MCF 10A (cell line): Measurements from ENCODE around the gene NRL. TPM values are rescaled to one million over a fixed set of nuclear protein-coding genes. Genes with fewer than 3 reads are reported as not detected.

ENCODE experiments used
- BruUV-seq: library from RNA; stranded (reverse); fragments of 400-500 nt; replicated peaks from 2 replicates; lab custom pipeline; 2021; lab: Mats Ljungman, UMichigan
- CTCF ChIA-PET: fragments of 300-600 bp; sonication (Branson Sonifier 250); formaldehyde crosslinking; extraction: SDS; loops from one replicate; lab custom pipeline; 2021; ENCODE audit warnings: antibody characterized with exemption, inconsistent platforms; lab: Yijun Ruan, JAX
- POLR2A ChIA-PET: fragments of 300-600, 350-650 bp; sonication (Branson Sonifier 250); formaldehyde crosslinking; extraction: SDS; loops from one replicate; lab custom pipeline; 2020; ENCODE audit warnings: antibody characterized with exemption, inconsistent platforms; lab: Yijun Ruan, JAX
- DNase-seq: peaks from one replicate; pipeline ENCODE4 v3.0.0-alpha.2; 2018; ENCODE audit not compliant: unreplicated experiment
- H3K27ac Mint-ChIP-seq: one replicate; pipeline ENCODE4 v1.8.0; 2022; ENCODE audit warnings: mild to moderate bottlenecking, low read depth, mixed read lengths; ENCODE audit not compliant: unreplicated experiment
- H3K27me3 Mint-ChIP-seq: one replicate; pipeline ENCODE4 v1.8.0; 2022; ENCODE audit warnings: mixed read lengths; ENCODE audit not compliant: insufficient read depth, unreplicated experiment
- H3K36me3 Mint-ChIP-seq: one replicate; pipeline ENCODE4 v1.8.0; 2022; ENCODE audit warnings: mild to moderate bottlenecking, moderate library complexity, mixed read lengths; ENCODE audit not compliant: insufficient read depth, unreplicated experiment
- H3K4me1 Mint-ChIP-seq: one replicate; pipeline ENCODE4 v1.8.0; 2022; ENCODE audit warnings: mixed read lengths; ENCODE audit not compliant: insufficient read depth, unreplicated experiment
- H3K4me3 Mint-ChIP-seq: one replicate; pipeline ENCODE4 v1.8.0; 2022; ENCODE audit warnings: mild to moderate bottlenecking, moderate library complexity, mixed read lengths; ENCODE audit not compliant: unreplicated experiment
- H3K9me3 Mint-ChIP-seq: one replicate; pipeline ENCODE4 v1.8.0; 2022; ENCODE audit warnings: mixed read lengths; ENCODE audit not compliant: unreplicated experiment
- CTCF ChIP-seq: fragments of 200-600 bp; IDR thresholded peaks from one replicate; pipeline ENCODE4 v1.8.0; 2022; ENCODE audit warnings: antibody characterized with exemption, mild to moderate bottlenecking; ENCODE audit not compliant: unreplicated experiment
- intact Hi-C: fragments of 100-400 bp; cut with micrococcal nuclease; formaldehyde crosslinking; loops from 2 replicates; pipeline ENCODE4 v1.14.1; 2022
- total RNA-seq: library from RNA; stranded (reverse); gene quantifications from 2 replicates; pipeline ENCODE4 v1.2.3, GENCODE V29; 2022

Gene NRL
- total RNA-seq, 1 experiment from 2014 or later = 2.1 TPM

DNA sequence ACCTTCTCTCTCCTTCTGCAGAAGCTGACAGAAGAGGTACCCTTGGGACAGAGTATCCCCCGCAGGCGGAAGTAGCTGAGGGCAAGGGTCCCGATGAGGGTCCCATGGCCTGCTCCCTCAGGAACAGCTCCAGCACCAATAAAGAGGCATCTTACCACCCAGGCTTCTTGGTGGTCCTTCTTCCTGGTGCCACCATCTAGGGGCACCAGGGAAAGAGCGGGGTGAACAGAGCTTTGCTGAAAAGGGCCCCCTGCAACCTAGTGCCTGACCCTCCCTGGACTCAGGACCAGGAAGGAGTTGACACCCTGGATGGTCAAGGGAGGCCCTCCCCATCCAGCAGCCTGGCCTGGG, 45.7 kb upstream of the NRL start:
- TF ChIP-seq CTCF = no peak
- CTCF ChIA-PET = interaction anchor here (0.7 to 6.8 kb wide), 30 partner anchors 9 to 160 kb away, joined by 3 to 141 read pairs (median 4); partner anchors contain the start of genes CHMP4A, CIDEB, DCAF11 and IPO4
- POLR2A ChIA-PET = interaction anchor here (0.7 to 3.7 kb wide), 8 partner anchors 9 to 73 kb away, joined by 3 to 30 read pairs (median 10); partner anchors contain the start of genes DCAF11, EMC9, GMPR2 and IPO4
- H3K36me3 Mint-ChIP-seq = peaks cover 75% of the 10 kb centered on the region
- DNase-seq = no peak
- H3K4me1 Mint-ChIP-seq = peaks cover 11% of the 10 kb centered on the region
- intact Hi-C loops = loop anchor here (2.0 to 5.0 kb wide), 3 partner anchors 14 to 146 kb away; partner anchors contain the start of genes PCK2, PSME2 and RNF31
- H3K9me3 Mint-ChIP-seq = no peaks in the 10 kb centered on the region
- H3K27me3 Mint-ChIP-seq = no peaks in the 10 kb centered on the region
- no peak overlapping the region for H3K27ac Mint-ChIP-seq
- peak overlapping the region; percentile 88 for H3K4me3 Mint-ChIP-seq
- no TSS peak for BruUV-seq

DNA sequence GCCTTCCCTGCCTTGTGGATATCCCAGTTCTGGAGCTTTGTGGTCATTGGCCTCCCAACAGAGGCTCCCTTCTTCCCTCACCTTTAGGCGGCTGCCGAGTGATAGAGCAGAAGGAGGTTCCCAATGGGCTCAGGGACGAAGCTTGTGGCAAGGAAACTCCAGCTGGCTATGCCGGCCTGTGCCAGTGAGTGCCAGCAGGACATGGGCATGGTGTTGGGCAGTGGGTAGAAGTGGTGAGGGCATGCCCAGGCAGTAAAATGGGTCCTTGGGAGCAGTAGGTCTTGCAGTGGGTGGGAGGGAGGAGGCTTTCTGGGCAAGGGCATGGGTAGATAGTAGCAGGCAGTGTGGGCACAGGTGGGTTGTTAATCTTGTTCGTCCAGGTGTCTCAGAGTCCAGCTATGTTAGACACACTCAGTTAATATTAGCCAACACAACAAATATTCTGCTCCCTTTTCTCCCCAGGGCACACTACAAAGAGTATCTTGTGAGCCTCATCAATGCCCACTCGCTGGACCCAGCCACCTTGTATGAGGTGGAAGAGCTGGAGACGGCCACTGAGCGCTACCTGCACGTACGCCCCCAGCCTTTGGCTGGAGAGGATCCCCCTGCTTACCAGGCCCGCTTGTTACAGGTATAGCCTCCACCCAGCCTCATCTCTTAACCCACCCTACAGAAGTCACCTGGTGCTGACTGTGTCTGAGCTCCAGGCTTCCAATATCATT, 45.2 kb upstream of the NRL start:
- peaks cover 11% of the 10 kb centered on the region for H3K4me1 Mint-ChIP-seq
- POLR2A ChIA-PET = interaction anchor here (0.7 to 3.7 kb wide), 5 partner anchors 10 to 73 kb away, joined by 3 to 30 read pairs (median 5); partner anchors contain the start of genes DCAF11, GMPR2, NRL and PSME2
- H3K9me3 Mint-ChIP-seq = no peaks in the 10 kb centered on the region
- CTCF ChIA-PET = interaction anchor here (0.7 to 6.8 kb wide), 28 partner anchors 10 to 160 kb away, joined by 3 to 141 read pairs (median 5); partner anchors contain the start of genes CHMP4A, CIDEB, DCAF11 and IPO4
- H3K27me3 Mint-ChIP-seq = no peaks in the 10 kb centered on the region
- no TSS peak for BruUV-seq
- no peak for TF ChIP-seq CTCF
- no peak overlapping the region for H3K27ac Mint-ChIP-seq
- no peak for DNase-seq
- no peak overlapping the region for H3K4me3 Mint-ChIP-seq
- peaks cover 75% of the 10 kb centered on the region for H3K36me3 Mint-ChIP-seq
- intact Hi-C loops = loop anchor here (2.0 to 5.0 kb wide), 3 partner anchors 13 to 145 kb away; partner anchors contain the start of genes PCK2, PSME2 and RNF31

- Mint-ChIP-seq H3K9me3 (no peaks in the 10 kb centered on the region), H3K27me3 (no peaks in the 10 kb centered on the region), H3K36me3 (peaks cover 81% of the 10 kb centered on the region), H3K27ac (no peak overlapping the region), H3K4me3 (no peak overlapping the region), H3K4me1 (peaks cover 11% of the 10 kb centered on the region)
- no TSS peak for BruUV-seq
- TF ChIP-seq CTCF = no peak
- ChIA-PET POLR2A (interaction anchor here (0.8 to 4.6 kb wide), 3 partner anchors 10 to 44 kb away, joined by 3 to 14 read pairs (median 3); partner anchors contain the start of genes PSME2 and RNF31), CTCF (interaction anchor here (1.0 to 6.8 kb wide), 2 partner anchors 9 to 31 kb away, joined by 3 to 141 read pairs; partner anchors contain the start of genes PSME2 and RNF31)
- intact Hi-C loops = no loop called here
- DNase-seq = no peak
These were observed 42.6 kb upstream of the NRL start for GRCh38 chr14:24157331-24157730.

DNA sequence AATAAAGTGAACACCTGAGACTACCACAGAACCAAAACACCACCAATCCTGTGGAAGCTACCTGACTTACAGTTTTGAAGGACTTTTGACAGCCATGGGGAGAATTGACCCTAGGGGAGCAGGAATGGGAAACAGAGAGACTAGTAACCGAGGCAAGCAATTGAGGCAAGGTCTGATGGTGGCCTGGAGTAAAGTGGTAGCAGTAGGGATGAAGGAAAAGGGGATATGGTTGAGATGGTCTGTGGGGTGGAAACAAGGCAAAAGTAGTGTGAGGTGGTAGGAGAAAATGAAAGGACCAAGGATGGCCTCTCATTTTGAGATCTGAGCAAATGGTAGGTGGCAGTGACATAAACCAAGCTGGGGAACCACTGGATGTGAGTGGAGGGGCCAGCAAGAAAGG, 42.1 kb upstream of the NRL start:
- Mint-ChIP-seq H3K27me3 (no peaks in the 10 kb centered on the region), H3K27ac (no peak overlapping the region), H3K36me3 (peaks cover 81% of the 10 kb centered on the region), H3K9me3 (no peaks in the 10 kb centered on the region), H3K4me1 (peaks cover 11% of the 10 kb centered on the region), H3K4me3 (no peak overlapping the region)
- ChIA-PET POLR2A (interaction anchor here (0.7 to 4.6 kb wide), 4 partner anchors 10 to 43 kb away, joined by 3 to 14 read pairs (median 4); partner anchors contain the start of genes PSME2 and RNF31), CTCF (interaction anchor here (1.0 to 6.8 kb wide), 2 partner anchors 9 to 31 kb away, joined by 3 to 141 read pairs; partner anchors contain the start of genes PSME2 and RNF31)
- intact Hi-C loops = no loop called here
- BruUV-seq = no TSS peak
- no peak for DNase-seq
- TF ChIP-seq CTCF = no peak
